ENCODE measurements around the gene EIF4E2.

GRCh38 chr2:232568161-232568560 is 17.7 kb downstream of the EIF4E2 start:
- TF ChIP-seq POLR2A (IDR thresholded peaks at IDR 0.05; ENCODE audit: low read length) (no peak), GATA1 (IDR thresholded peaks at IDR 0.05; ENCODE audit: low read depth, low read length) (no peak)

Data from erythroblast (primary cell).